IMR-90 (cell line): ENCODE measurements around the gene DSP. TPM values are rescaled to one million over a fixed set of nuclear protein-coding genes. Genes with fewer than 3 reads are reported as not detected.

Experiments used
- ATAC-seq: fragments of 200-7000 bp; cut with Tn5 transposase; 2 replicates; pipeline ENCODE4 v1.9.1; 2020; ENCODE audit warnings: low read depth, mild to moderate bottlenecking, moderate library complexity
- BruUV-seq: library from RNA; stranded (reverse); fragments of 400-500 nt; replicated peaks from 2 replicates; lab custom pipeline; 2021; lab: Mats Ljungman, UMichigan
- CTCF ChIA-PET: fragments of 300-600 bp; formaldehyde crosslinking; extraction: SDS; loops from one replicate; lab custom pipeline; 2021; ENCODE audit warnings: antibody characterized with exemption; lab: Yijun Ruan, JAX
- POLR2A ChIA-PET: fragments of 300-600 bp; sonication (Branson Sonifier 250); formaldehyde crosslinking; loops from one replicate; lab custom pipeline; 2022; ENCODE audit warnings: antibody characterized with exemption; ENCODE audit not compliant: unreplicated experiment; lab: Charles Lee
- DNase-seq: peaks from one replicate; pipeline ENCODE4 v3.0.0; 2013
- H2AFZ ChIP-seq: replicated peaks from 2 replicates; pipeline ENCODE3; 2013; ENCODE audit warnings: low read length, mild to moderate bottlenecking; ENCODE audit not compliant: poor library complexity
- H2AK5ac ChIP-seq: 2 replicates; pipeline ENCODE4 v1.6.1; 2013; ENCODE audit warnings: low read depth, low read length, inconsistent platforms
- H2AK9ac ChIP-seq: replicated peaks from 2 replicates; pipeline ENCODE3; 2013; ENCODE audit warnings: mild to moderate bottlenecking, low read depth, low read length, moderate library complexity; ENCODE audit not compliant: poor library complexity
- H2BK120ac ChIP-seq: 2 replicates; pipeline ENCODE4 v1.6.1; 2013; ENCODE audit warnings: low read depth, low read length, inconsistent platforms
- H2BK15ac ChIP-seq: 3 replicates; pipeline ENCODE4 v1.6.1; 2013; ENCODE audit warnings: low read depth, low read length, inconsistent platforms
- H2BK20ac ChIP-seq: 2 replicates; pipeline ENCODE4 v1.6.1; 2013; ENCODE audit warnings: low read depth, mild to moderate bottlenecking, inconsistent platforms, low read length, moderate library complexity
- H2BK5ac ChIP-seq: 2 replicates; pipeline ENCODE4 v1.6.1; 2013; ENCODE audit warnings: mild to moderate bottlenecking, low read depth, low read length, inconsistent platforms; ENCODE audit not compliant: poor library complexity, severe bottlenecking
- H3K14ac ChIP-seq: replicated peaks from 2 replicates; pipeline ENCODE4 v1.6.1; 2013; ENCODE audit warnings: low read depth, low read length, inconsistent platforms
- H3K18ac ChIP-seq: 2 replicates; pipeline ENCODE4 v1.6.1; 2013; ENCODE audit warnings: low read depth, low read length, control low read depth
- H3K23ac ChIP-seq: 2 replicates; pipeline ENCODE4 v1.6.1; 2013; ENCODE audit warnings: low read depth, low read length, inconsistent platforms
- H3K27ac ChIP-seq: 2 replicates; pipeline ENCODE4 v1.5.1; 2013; ENCODE audit warnings: mild to moderate bottlenecking, control low read depth, low read length; ENCODE audit not compliant: insufficient read depth
- H3K27me3 ChIP-seq: 2 replicates; pipeline ENCODE4 v1.6.1; 2013; ENCODE audit warnings: low read length; ENCODE audit not compliant: control insufficient read depth, insufficient read depth
- H3K36me3 ChIP-seq: 2 replicates; pipeline ENCODE4 v1.6.1; 2013; ENCODE audit warnings: low read length, mixed read lengths; ENCODE audit not compliant: control insufficient read depth, insufficient read depth
- H3K4ac ChIP-seq: 2 replicates; pipeline ENCODE4 v1.6.1; 2013; ENCODE audit warnings: low read depth, low read length, inconsistent platforms
- H3K4me1 ChIP-seq: 2 replicates; pipeline ENCODE4 v1.6.1; 2013; ENCODE audit warnings: low read length, mixed read lengths; ENCODE audit not compliant: control insufficient read depth, insufficient read depth
- H3K4me2 ChIP-seq: 2 replicates; pipeline ENCODE4 v1.6.1; 2013; ENCODE audit warnings: low read depth, mild to moderate bottlenecking, control low read depth, low read length, moderate library complexity
- H3K4me3 ChIP-seq: 2 replicates; pipeline ENCODE4 v1.5.1; 2013; ENCODE audit warnings: low read depth, mild to moderate bottlenecking, control low read depth, low read length, moderate library complexity; ENCODE audit not compliant: insufficient read depth
- H3K56ac ChIP-seq: 2 replicates; pipeline ENCODE4 v1.6.1; 2013; ENCODE audit warnings: low read length, inconsistent platforms; ENCODE audit not compliant: insufficient read depth; ENCODE audit errors: extremely low read depth
- H3K79me1 ChIP-seq, 2 experiments: 2 replicates each; pipeline ENCODE4 v1.6.1; 2013; ENCODE audit warnings: low read length in 2 of 2, inconsistent platforms in 1 of 2, low read depth in 1 of 2
- H3K9ac ChIP-seq: 2 replicates; pipeline ENCODE4 v1.6.1; 2013; ENCODE audit warnings: low read depth, low read length, control low read depth
- H3K9me1 ChIP-seq: 2 replicates; pipeline ENCODE4 v1.6.1; 2013; ENCODE audit warnings: low read length, inconsistent platforms; ENCODE audit not compliant: insufficient read depth
- H3K9me3 ChIP-seq: 2 replicates; pipeline ENCODE4 v1.6.1; 2013; ENCODE audit warnings: low read length; ENCODE audit not compliant: control insufficient read depth, insufficient read depth
- H4K20me1 ChIP-seq: 2 replicates; pipeline ENCODE4 v1.6.1; 2013; ENCODE audit warnings: low read length, inconsistent platforms; ENCODE audit not compliant: insufficient read depth
- H4K5ac ChIP-seq: 2 replicates; pipeline ENCODE4 v1.6.1; 2013; ENCODE audit warnings: mild to moderate bottlenecking, low read depth, low read length, control low read depth
- H4K8ac ChIP-seq, 2 experiments: 2 replicates each; pipeline ENCODE4 v1.6.1; 2013; ENCODE audit warnings: low read depth in 2 of 2, low read length in 2 of 2, control low read depth in 1 of 2, inconsistent platforms in 1 of 2
- H4K91ac ChIP-seq: 2 replicates; pipeline ENCODE4 v1.6.1; 2013; ENCODE audit warnings: low read depth, low read length, inconsistent platforms; ENCODE audit not compliant: insufficient read depth
- BHLHE40 ChIP-seq: fragments of 150-350 bp; IDR thresholded peaks from 2 replicates; pipeline ENCODE4 v1.6.1; 2016; ENCODE audit warnings: mild to moderate bottlenecking, low read depth, low read length
- CEBPB ChIP-seq: IDR thresholded peaks from 2 replicates; pipeline ENCODE4 v1.6.1; 2012; ENCODE audit warnings: low read depth, low read length, improper control_type of control experiment
- CHD1 ChIP-seq: IDR thresholded peaks from 2 replicates; pipeline ENCODE4 v1.6.1; 2012; ENCODE audit warnings: low read depth, low read length, improper control_type of control experiment
- CTCF ChIP-seq: conservative IDR thresholded peaks from 2 replicates; pipeline ENCODE4 v1.5.1; 2012; ENCODE audit warnings: mild to moderate bottlenecking, low read depth, low read length, improper control_type of control experiment
- ELK1 ChIP-seq: fragments of 150-350 bp; IDR thresholded peaks from 2 replicates; pipeline ENCODE4 v1.6.1; 2016; ENCODE audit warnings: low read depth, mild to moderate bottlenecking, low read length, moderate library complexity, borderline replicate concordance
- FOS ChIP-seq: fragments of 150-350 bp; IDR thresholded peaks from 2 replicates; pipeline ENCODE4 v1.6.1; 2016; ENCODE audit warnings: low read depth, low read length
- MAFK ChIP-seq: IDR thresholded peaks from 2 replicates; pipeline ENCODE4 v1.6.1; 2012; ENCODE audit warnings: low read depth, low read length, improper control_type of control experiment
- MAZ ChIP-seq: IDR thresholded peaks from 2 replicates; pipeline ENCODE4 v1.6.1; 2012; ENCODE audit warnings: low read depth, mild to moderate bottlenecking, low read length, improper control_type of control experiment, moderate library complexity, borderline replicate concordance
- MXI1 ChIP-seq: IDR thresholded peaks from 2 replicates; pipeline ENCODE4 v1.6.1; 2012; ENCODE audit warnings: low read depth, mild to moderate bottlenecking, low read length, moderate library complexity, borderline replicate concordance
- NFE2L2 ChIP-seq: fragments of 150-350 bp; IDR thresholded peaks from 2 replicates; pipeline ENCODE4 v1.6.1; 2016; ENCODE audit warnings: low read depth, mild to moderate bottlenecking, low read length
- POLR2A ChIP-seq: IDR thresholded peaks from 2 replicates; pipeline ENCODE4 v1.6.1; 2012; ENCODE audit warnings: mild to moderate bottlenecking, low read depth, low read length
- RAD21 ChIP-seq: IDR thresholded peaks from 2 replicates; pipeline ENCODE4 v1.6.1; 2012; ENCODE audit warnings: low read length, improper control_type of control experiment
- RCOR1 ChIP-seq: IDR thresholded peaks from 2 replicates; pipeline ENCODE4 v1.6.1; 2012; ENCODE audit warnings: mild to moderate bottlenecking, low read length, improper control_type of control experiment; ENCODE audit not compliant: insufficient replicate concordance
- RFX5 ChIP-seq: IDR thresholded peaks from 2 replicates; pipeline ENCODE4 v1.8.0; 2012; ENCODE audit warnings: low read depth, mild to moderate bottlenecking, low read length, moderate library complexity
- SMC3 ChIP-seq: fragments of 150-350 bp; IDR thresholded peaks from 2 replicates; pipeline ENCODE4 v1.6.1; 2016; ENCODE audit warnings: low read depth, mild to moderate bottlenecking, antibody characterized with exemption, low read length, moderate library complexity
- USF2 ChIP-seq: fragments of 150-350 bp; IDR thresholded peaks from 2 replicates; pipeline ENCODE4 v1.6.1; 2017; ENCODE audit warnings: mild to moderate bottlenecking, antibody characterized with exemption, low read length, low read depth
- WGBS, 2 experiments: methylation state at CpG; one replicate each; pipeline versions ENCODE4 v1.1.5 to v1.1.7; 2013; ENCODE audit warnings: missing lambda C conversion rate in 2 of 2; ENCODE audit not compliant: insufficient read length in 1 of 2; ENCODE audit errors: extremely low coverage in 2 of 2; 5-methylcytosine and 5-hydroxymethylcytosine counted together
- dilution Hi-C: fragments of 300-500 bp; cut with HindIII; formaldehyde crosslinking; loops from one replicate; pipeline ENCODE4 v1.14.3; 2018; ENCODE audit warnings: low sequenced_read_pairs; ENCODE audit not compliant: unreplicated experiment
- in situ Hi-C: fragments of 300-500 bp; cut with MboI; formaldehyde crosslinking; loops from 3 replicates; pipeline ENCODE4 v1.14.3; 2019; ENCODE audit warnings: low sequenced_read_pairs, inconsistent platforms, mixed read lengths
- intact Hi-C: fragments of 100-400 bp; cut with micrococcal nuclease; formaldehyde crosslinking; loops from 2 replicates; pipeline ENCODE4 v1.10.0; 2022
- polyA plus RNA-seq, 3 experiments: library from polyadenylated mRNA; depleted of rRNA; stranded (reverse); fragments of >200 nt; gene quantifications; 2 replicates each; pipeline ENCODE4 v1.2.3, GENCODE V29; 2012; ENCODE audit warnings: low replicate concordance in 1 of 3
- total RNA-seq: library from RNA; depleted of rRNA; stranded (reverse); fragments of >200 nt; gene quantifications from 2 replicates; pipeline ENCODE4 v1.2.3, GENCODE V29; 2012

The DSP gene
- total and polyA plus RNA-seq, 2 of the 4 experiments (the other 2 are of a cell fraction) = 7.1 to 20.1 TPM

- no peaks in the 10 kb centered on the region for H3K27me3 ChIP-seq
- no peak for TF ChIP-seq MAFK
- TF ChIP-seq CEBPB = no peak
- no peak for TF ChIP-seq BHLHE40
- TF ChIP-seq FOS = no peak
- no peak for TF ChIP-seq RCOR1
- no peak for TF ChIP-seq POLR2A
- TF ChIP-seq NFE2L2 = no peak
- no peak for TF ChIP-seq USF2
- TF ChIP-seq RAD21 = no peak
- no peak for TF ChIP-seq CTCF
- no peak for TF ChIP-seq SMC3
- no peak for TF ChIP-seq MXI1
- no peak for TF ChIP-seq CHD1
- no peak for TF ChIP-seq RFX5
- TF ChIP-seq ELK1 = no peak
- no peak for TF ChIP-seq MAZ
- H3K9ac ChIP-seq = no peak overlapping the region
- no peak overlapping the region for H2AFZ ChIP-seq
- H4K91ac ChIP-seq = no peak overlapping the region; the same call in 1 of the 2 replicates
- ChIA-PET CTCF (no interaction called here), POLR2A (no interaction called here)
- in situ Hi-C loops = no loop called here
- no peak for ATAC-seq
- no peak overlapping the region for H3K27ac ChIP-seq
- H2BK15ac ChIP-seq = no peak overlapping the region
- H3K23ac ChIP-seq = no peak overlapping the region
- no peak overlapping the region for H2AK9ac ChIP-seq
- peak overlapping the region; percentile 31; the same call in 1 of the 2 replicates for H2AK5ac ChIP-seq
- no peak overlapping the region; the same call in 1 of the 2 replicates for H3K4me2 ChIP-seq
- intact Hi-C loops = no loop called here
- H3K4me1 ChIP-seq = peaks cover 3% of the 10 kb centered on the region; the same call in 1 of the 2 replicates
- peak overlapping the region; percentile 30; the same call in 1 of the 2 replicates for H4K5ac ChIP-seq
- H4K20me1 ChIP-seq = no peaks in the 10 kb centered on the region
- no peaks in the 10 kb centered on the region for H3K36me3 ChIP-seq
- peaks cover 6% of the 10 kb centered on the region for H3K9me1 ChIP-seq
- dilution Hi-C loops = no loop called here
- no peak overlapping the region; a peak in 1 of 4 replicates for H4K8ac ChIP-seq
- H2BK20ac ChIP-seq = peak overlapping the region; percentile 70; the same call in 1 of the 2 replicates
- no TSS peak for BruUV-seq
- H3K18ac ChIP-seq = peak overlapping the region; percentile 69; the same call in 1 of the 2 replicates
- peak overlapping the region; percentile 34; the same call in 1 of the 2 replicates for H3K4ac ChIP-seq
- no peak overlapping the region for H3K56ac ChIP-seq
- no peak overlapping the region for H3K4me3 ChIP-seq
- H3K14ac ChIP-seq = peak overlapping the region; percentile 48; the same call in 1 of the 2 replicates
- H3K9me3 ChIP-seq = no peaks in the 10 kb centered on the region
- H2BK5ac ChIP-seq = peak overlapping the region; percentile 46
- no peaks in the 10 kb centered on the region for H3K79me1 ChIP-seq
- peak overlapping the region; percentile 71; the same call in 1 of the 2 replicates for H2BK120ac ChIP-seq
- 52% methylated on average over 3 of the region's 6 CpGs; no CpG with 5 or more reads in 1 of the 2 experiments for WGBS, 2 experiments
- DNase-seq = no peak
Measured at GRCh38 chr6:7529141-7529540, 12.3 kb upstream of the DSP start.
